Stimulated activated effector memory CD8-positive, alpha-beta T cell treated with anti-CD3 and anti-CD28 coated beads, Interleukin-12 subunit alpha, Interleukin-12 subunit beta, amount 100 ng/mL, for 72 hours (primary cell): ENCODE measurements around the gene WFDC2.
A peak's percentile ranks its signal among the peaks of the same experiment; 100 is the strongest.

Experiments
- ATAC-seq: fragments of 150-1000 bp; cut with Tn5 transposase; 2 replicates; pipeline ENCODE4 v1.10.0; 2021
- DNase-seq, 2 donors: peaks; one replicate each; pipeline ENCODE4 v3.0.0; 2021 to 2022; ENCODE audit warnings: low spot score in 2 of 2
- H3K27ac Mint-ChIP-seq: one replicate; pipeline ENCODE4 v1.8.0; 2022; ENCODE audit warnings: mild to moderate bottlenecking, mixed read lengths
- H3K36me3 Mint-ChIP-seq: one replicate; pipeline ENCODE4 v1.8.0; 2022; ENCODE audit warnings: mild to moderate bottlenecking, mixed read lengths
- H3K4me1 Mint-ChIP-seq: one replicate; pipeline ENCODE4 v1.8.0; 2022; ENCODE audit warnings: mixed read lengths
- H3K4me3 Mint-ChIP-seq: one replicate; pipeline ENCODE4 v1.8.0; 2022; ENCODE audit warnings: mild to moderate bottlenecking, mixed read lengths
- H3K9me3 Mint-ChIP-seq: one replicate; pipeline ENCODE4 v1.8.0; 2022; ENCODE audit warnings: mixed read lengths

Gene WFDC2, protein sequence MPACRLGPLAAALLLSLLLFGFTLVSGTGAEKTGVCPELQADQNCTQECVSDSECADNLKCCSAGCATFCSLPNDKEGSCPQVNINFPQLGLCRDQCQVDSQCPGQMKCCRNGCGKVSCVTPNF

DNA sequence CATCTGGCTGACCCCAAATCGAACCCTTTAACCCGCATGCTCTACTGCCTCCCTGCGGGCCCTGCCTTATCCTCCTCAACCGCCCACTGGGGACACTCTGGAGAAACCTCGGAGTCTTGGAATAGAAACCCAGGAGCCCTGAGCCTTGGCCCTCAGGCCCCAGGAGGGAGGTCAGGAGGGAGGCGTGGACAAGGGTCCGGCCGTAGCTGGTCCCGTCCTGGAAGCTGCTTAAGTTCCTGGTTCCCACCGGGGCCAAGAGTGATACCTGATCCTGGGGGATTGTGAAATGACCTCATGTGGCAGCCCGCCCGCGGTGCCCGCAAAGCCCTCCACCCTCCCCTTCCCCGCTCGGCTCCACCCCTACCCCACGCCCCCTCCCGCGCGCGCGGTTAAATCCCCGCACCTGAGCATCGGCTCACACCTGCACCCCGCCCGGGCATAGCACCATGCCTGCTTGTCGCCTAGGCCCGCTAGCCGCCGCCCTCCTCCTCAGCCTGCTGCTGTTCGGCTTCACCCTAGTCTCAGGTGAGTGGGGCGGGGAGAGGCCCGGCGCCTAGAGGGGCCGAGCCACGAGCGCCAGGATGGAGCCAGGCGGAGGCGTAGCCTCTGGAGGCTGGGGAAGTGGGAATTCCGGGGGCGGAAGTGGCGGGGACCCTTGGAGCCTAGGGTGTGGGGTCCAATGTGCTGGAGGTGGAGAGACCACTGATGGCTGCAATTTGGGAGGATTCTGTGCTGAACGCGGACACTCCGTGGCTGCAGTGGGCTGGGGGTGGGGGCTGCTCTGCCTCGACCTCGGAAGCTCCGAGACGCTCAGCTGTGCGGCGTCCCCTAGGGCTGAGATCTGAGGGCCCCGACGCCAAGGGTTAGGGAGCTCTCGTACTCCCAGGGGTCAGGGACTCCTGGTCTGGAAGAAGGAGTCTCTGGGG lies at the start of gene WFDC2:
TSS of gene WFDC2 (plus strand) at position 418 of the 926 bp plus-strand sequence. CDS start at position 447, 29 bp downstream.
- peak within 1 kb of the TSS; percentile 59 for H3K4me3 Mint-ChIP-seq
- DNase-seq (no peak), ATAC-seq (peak; percentile 46)
- H3K4me1 Mint-ChIP-seq: peaks cover 8% of the 10 kb centered on the region
- H3K36me3 Mint-ChIP-seq: no peaks in the 10 kb centered on the region
- H3K9me3 Mint-ChIP-seq: no peaks in the 10 kb centered on the region
- no peak within 1 kb of the TSS for H3K27ac Mint-ChIP-seq

DNA sequence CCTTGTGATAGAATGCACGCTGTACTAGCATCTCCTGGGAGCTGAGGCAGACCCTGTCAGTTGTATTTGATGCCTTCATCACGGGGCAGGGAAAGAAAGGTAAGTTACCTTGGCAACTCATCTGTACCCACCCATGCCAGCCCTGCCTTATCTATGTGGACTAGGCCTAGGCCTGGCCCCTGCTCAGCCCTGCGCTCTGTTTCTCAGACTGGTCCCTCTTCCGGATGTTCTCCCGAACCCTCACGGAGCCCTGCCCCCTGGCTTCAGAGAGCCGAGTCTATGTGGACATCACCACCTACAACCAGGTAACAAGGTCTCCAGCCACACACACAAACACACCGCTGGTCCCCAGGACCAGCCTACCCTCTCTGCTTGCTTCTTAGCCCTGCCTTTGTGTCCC lies 49.4 kb upstream of the WFDC2 start:
- H3K36me3 Mint-ChIP-seq: peaks cover 78% of the 10 kb centered on the region
- H3K9me3 Mint-ChIP-seq: no peaks in the 10 kb centered on the region
- H3K4me1 Mint-ChIP-seq: peaks cover 51% of the 10 kb centered on the region
- ATAC-seq: no peak
- no peak overlapping the region for H3K4me3 Mint-ChIP-seq
- peak overlapping the region; percentile 98 for H3K27ac Mint-ChIP-seq
- no peak for DNase-seq

DNA sequence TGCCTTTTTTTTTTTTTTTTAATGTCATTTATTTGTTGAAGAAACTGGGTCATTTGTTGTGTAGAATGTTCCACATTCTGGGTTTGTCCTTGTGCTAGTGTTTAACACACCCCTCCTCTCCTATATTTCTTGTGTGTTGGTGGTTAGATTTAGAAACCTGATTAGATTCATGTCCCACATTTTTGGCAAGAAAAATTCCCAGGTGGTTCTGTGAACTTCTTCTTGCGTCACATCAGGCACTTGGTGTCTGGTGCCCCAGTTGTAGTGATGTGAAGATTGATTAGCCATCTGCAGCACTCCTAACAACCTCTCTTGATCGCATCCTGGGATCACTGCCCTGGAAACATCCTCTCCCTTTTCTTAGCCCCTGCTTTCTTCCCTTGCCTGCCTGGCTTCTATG lies 45.9 kb upstream of the WFDC2 start:
- H3K9me3 Mint-ChIP-seq: no peaks in the 10 kb centered on the region
- ATAC-seq (no peak), DNase-seq (no peak)
- H3K4me3 Mint-ChIP-seq: no peak overlapping the region
- H3K27ac Mint-ChIP-seq: peak overlapping the region; percentile 65
- H3K36me3 Mint-ChIP-seq: peaks cover 84% of the 10 kb centered on the region
- peaks cover 20% of the 10 kb centered on the region for H3K4me1 Mint-ChIP-seq

DNA sequence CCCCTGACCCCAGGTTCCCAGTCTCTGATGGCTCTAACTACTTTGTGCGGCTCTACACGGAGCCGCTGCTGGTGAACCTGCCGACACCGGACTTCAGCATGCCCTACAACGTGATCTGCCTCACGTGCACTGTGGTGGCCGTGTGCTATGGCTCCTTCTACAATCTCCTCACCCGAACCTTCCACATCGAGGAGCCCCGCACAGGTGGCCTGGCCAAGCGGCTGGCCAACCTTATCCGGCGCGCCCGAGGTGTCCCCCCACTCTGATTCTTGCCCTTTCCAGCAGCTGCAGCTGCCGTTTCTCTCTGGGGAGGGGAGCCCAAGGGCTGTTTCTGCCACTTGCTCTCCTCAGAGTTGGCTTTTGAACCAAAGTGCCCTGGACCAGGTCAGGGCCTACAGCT lies 44.0 kb upstream of the WFDC2 start:
- no peak overlapping the region for H3K27ac Mint-ChIP-seq
- DNase-seq: no peak
- peaks cover 66% of the 10 kb centered on the region for H3K36me3 Mint-ChIP-seq

DNA sequence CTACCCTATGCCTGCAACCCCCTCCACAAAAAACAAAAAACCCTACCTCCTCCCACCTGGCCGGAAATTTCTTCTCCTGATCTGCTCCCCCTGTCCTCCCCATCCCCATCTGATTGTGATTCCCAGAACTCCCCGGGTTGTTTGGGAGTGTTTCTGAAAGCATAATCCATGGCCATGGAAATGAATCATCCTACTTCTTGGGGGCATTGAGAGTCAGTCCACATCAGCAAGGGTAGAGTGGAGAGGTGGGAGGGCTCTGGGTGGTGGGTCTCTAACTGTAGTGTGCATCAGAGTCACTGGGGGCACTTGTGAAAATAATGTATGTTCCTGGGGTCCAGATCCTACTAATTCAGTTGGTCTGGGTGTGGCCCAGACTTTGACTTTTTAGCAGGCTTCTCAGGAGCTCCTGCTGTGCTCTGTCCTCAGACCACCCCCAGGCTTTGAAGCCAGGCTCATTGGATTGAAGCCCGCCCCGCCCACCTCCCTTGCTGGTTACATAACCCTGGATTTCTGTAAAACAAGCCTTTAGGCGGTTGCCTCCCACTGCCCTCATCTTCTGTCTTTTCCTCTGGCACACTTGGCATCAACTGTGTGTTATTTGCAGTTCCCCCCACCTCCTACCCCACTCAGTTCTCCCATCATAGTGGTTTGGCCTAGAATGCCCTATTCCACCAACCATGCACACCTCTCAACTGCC lies 43.1 kb upstream of the WFDC2 start:
- Mint-ChIP-seq H3K4me1 (no peaks in the 10 kb centered on the region), H3K9me3 (no peaks in the 10 kb centered on the region), H3K36me3 (peaks cover 62% of the 10 kb centered on the region), H3K4me3 (no peak overlapping the region), H3K27ac (peak overlapping the region; percentile 27)
- DNase-seq: no peak
- no peak for ATAC-seq

More for the DNA sequence above, 44.0 kb upstream of the WFDC2 start:
- no peaks in the 10 kb centered on the region for H3K9me3 Mint-ChIP-seq
- no peak for ATAC-seq
- peaks cover under 1% of the 10 kb centered on the region for H3K4me1 Mint-ChIP-seq
- H3K4me3 Mint-ChIP-seq: no peak overlapping the region

DNA sequence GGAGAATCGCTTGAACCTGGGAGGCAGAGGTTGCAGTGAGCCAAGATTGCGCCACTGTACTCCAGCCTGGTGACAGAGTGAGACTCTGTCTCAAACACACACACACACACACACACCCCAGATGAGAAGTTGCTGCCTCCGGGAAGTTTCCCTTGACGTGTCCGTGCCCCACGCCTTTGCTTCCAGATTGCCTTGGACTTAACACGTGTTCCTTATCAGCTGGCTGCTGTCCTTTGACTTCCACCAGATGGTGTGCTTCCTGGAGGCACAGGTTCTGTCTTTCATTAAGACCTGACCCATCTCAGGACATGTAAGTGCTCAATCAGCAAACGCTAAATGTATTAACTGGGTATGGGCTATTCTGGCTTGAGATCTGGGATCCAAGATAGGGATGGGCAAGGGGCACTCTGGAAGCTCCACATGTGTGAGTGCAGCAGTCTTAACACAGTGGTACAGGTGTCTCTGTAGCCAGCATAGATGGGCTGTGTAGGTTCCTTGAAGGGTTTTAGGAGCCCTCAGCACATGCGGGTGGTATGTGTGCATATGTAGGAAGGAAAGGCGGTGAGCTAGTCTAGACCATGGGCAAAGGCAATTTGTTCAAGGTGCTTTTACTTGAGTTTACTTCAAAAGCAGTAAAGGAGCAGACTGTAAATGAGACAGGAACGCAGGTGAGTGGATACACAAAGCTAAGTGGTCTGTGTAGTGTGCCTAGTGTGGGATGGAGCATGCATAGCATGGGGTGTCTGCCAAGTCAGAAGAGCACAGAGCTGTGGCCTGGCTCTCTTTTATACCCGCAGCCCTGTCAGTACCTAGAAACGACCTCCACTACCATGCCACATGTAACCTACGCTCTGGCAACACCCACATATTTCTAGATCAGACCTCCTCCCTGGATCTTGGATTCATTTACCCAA lies 42.1 kb upstream of the WFDC2 start:
- no peaks in the 10 kb centered on the region for H3K9me3 Mint-ChIP-seq
- peak overlapping the region; percentile 27 for H3K27ac Mint-ChIP-seq
- H3K4me1 Mint-ChIP-seq: peaks cover 7% of the 10 kb centered on the region
- DNase-seq (no peak), ATAC-seq (no peak)
- H3K36me3 Mint-ChIP-seq: peaks cover 53% of the 10 kb centered on the region
- H3K4me3 Mint-ChIP-seq: no peak overlapping the region

DNA sequence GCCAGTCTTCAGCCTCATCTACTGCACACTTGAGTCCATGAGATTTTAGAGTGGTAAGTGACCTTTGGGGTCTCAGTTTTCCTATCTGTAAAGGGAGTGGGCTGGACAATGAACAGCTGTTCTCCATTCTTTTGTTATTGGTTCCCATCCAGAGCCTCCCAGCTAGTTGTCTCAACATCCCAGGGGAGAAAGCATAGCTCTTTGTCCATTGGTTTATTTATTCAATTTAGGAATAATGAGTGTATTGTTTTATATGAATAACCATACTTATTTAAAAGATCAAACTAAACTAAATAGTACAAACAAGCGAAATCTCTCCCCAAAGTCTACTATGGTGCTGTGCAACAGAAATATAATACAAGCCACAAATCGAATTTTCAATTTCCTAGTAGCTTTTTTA lies 39.9 kb upstream of the WFDC2 start:
- Mint-ChIP-seq H3K9me3 (no peaks in the 10 kb centered on the region), H3K4me3 (no peak overlapping the region), H3K4me1 (peaks cover 7% of the 10 kb centered on the region), H3K27ac (no peak overlapping the region), H3K36me3 (peaks cover 38% of the 10 kb centered on the region)
- ATAC-seq (no peak), DNase-seq (no peak)

DNA sequence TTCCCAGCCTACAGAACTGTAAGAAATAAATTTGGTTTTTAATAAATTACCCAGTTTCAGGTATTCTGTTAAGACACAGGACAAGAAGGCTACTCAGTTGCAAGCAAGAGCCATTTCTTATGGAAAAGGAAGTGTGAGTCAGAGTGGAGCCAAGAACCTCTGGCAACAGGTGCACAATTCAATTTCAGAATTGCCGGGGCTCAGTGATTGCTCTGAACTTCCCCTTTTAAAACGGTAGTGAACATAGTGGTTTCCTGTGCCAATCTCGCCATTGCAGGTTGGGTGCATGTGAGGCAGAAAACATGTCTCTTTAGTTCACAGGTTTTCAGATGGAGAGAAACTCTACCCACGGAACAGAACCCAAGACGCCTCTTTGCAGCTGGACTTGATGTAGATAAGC lies 37.3 kb upstream of the WFDC2 start:
- no peaks in the 10 kb centered on the region for H3K9me3 Mint-ChIP-seq
- H3K36me3 Mint-ChIP-seq: peaks cover 13% of the 10 kb centered on the region
- no peak for ATAC-seq
- no peak overlapping the region for H3K4me3 Mint-ChIP-seq
- no peak overlapping the region for H3K27ac Mint-ChIP-seq
- H3K4me1 Mint-ChIP-seq: peaks cover 14% of the 10 kb centered on the region
- DNase-seq: no peak

DNA sequence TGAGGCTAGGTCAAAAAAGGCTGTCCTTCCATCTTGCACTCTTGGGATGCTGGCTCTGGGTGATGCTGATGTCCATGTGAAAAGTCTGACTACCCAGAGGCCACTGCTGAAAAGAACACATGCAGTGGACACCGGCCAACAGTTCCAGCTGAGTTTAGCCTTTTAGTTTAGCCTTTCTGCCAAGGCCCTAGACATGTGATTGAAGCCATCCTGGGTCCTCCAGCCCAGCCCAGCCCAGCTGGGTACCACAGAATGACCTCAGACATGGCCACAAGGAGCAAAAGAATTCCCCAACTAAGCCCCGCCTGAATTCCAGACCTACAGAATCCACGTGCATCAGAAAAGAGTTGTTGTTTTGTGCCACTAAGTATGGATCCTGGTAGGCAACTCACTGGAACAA lies 36.2 kb upstream of the WFDC2 start:
- DNase-seq (no peak), ATAC-seq (no peak)
- no peak overlapping the region for H3K4me3 Mint-ChIP-seq
- H3K9me3 Mint-ChIP-seq: no peaks in the 10 kb centered on the region
- no peak overlapping the region for H3K27ac Mint-ChIP-seq
- H3K36me3 Mint-ChIP-seq: peaks cover 13% of the 10 kb centered on the region
- H3K4me1 Mint-ChIP-seq: peaks cover 14% of the 10 kb centered on the region

DNA sequence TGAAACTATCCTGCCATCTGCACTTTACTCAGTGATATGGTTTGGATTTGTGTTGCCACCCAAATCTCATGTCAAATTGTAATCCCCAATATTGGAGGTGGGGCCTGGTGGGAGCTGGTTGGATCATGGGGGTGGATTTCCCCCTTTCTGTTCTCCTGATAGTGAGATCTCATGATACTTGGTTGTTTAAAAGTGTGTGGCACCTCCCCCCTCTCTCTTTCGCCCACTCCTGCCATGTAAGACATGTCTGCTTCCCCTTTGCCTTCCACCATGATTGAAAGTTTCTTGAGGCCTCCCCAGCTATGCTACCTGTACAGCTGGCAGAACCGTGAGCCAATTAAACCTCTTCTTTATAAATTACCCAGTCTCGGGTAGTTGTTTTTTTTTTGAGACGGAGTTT lies 35.6 kb upstream of the WFDC2 start:
- ATAC-seq (no peak), DNase-seq (no peak)
- Mint-ChIP-seq H3K27ac (no peak overlapping the region), H3K36me3 (peaks cover 13% of the 10 kb centered on the region), H3K4me1 (peaks cover 14% of the 10 kb centered on the region), H3K9me3 (no peaks in the 10 kb centered on the region), H3K4me3 (no peak overlapping the region)

DNA sequence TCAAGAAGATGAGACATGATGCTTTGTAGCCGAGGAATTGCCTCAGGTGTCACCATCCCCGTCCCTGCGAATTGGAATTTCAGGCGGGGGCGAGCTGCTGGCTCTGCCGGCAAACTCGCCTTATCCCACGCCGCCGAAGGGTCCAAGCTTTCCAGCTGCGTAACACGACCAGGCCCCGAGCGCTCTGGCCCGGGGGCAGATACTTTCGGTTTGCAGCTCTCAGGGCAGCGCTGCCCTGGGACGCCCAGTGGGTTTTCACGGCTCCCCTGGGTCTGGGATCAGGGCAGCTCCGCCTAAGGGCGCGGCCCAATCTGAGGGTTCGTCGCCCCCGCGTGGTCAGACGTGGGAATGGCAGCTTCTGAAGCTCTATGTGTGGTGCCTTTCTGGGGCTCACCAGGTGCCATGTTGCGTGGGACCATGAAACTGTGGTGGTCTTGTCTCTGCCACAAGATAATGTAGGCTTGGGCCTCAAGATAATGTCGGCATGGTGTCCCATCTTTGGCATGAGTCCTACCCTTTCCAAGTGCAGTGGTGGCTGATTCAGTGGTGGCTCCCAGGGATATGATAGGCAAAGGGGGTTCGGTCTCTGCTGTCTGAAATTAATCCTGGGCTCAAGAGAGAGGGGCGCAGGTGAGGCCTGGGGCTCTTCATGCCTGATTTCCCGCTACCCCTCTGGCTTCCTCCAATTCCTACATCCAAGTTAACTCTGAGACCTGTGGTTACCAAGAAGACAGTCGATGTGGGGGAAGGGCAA lies 32.6 kb upstream of the WFDC2 start:
- peak; percentile 100 for ATAC-seq
- H3K27ac Mint-ChIP-seq: peak overlapping the region; percentile 50
- no peaks in the 10 kb centered on the region for H3K9me3 Mint-ChIP-seq
- peak; percentile 90 to 95 for DNase-seq
- H3K4me3 Mint-ChIP-seq: peak overlapping the region; percentile 73
- H3K36me3 Mint-ChIP-seq: peaks cover 7% of the 10 kb centered on the region
- H3K4me1 Mint-ChIP-seq: peaks cover 14% of the 10 kb centered on the region

DNA sequence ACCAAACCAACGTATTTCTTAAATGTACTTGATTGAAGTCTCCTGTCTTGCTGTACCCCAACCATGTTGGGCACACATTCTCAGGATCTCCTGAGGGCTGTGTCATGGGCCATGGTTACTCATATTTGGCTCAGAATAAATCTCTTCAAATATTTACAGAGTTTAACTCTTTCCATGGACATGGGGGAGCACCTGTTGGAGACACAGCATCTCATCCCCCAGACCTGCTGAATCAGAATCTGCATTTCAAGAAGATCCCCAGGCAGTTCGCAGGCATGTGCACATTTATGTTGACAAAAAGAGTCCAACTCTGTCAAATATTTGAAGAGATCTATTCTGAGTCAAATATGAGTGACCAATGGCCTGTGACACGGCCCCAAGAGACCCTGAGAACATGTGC lies 29.1 kb upstream of the WFDC2 start:
- H3K27ac Mint-ChIP-seq: no peak overlapping the region
- H3K4me3 Mint-ChIP-seq: no peak overlapping the region
- ATAC-seq (no peak), DNase-seq (no peak)
- peaks cover 27% of the 10 kb centered on the region for H3K4me1 Mint-ChIP-seq
- no peaks in the 10 kb centered on the region for H3K9me3 Mint-ChIP-seq
- no peaks in the 10 kb centered on the region for H3K36me3 Mint-ChIP-seq

DNA sequence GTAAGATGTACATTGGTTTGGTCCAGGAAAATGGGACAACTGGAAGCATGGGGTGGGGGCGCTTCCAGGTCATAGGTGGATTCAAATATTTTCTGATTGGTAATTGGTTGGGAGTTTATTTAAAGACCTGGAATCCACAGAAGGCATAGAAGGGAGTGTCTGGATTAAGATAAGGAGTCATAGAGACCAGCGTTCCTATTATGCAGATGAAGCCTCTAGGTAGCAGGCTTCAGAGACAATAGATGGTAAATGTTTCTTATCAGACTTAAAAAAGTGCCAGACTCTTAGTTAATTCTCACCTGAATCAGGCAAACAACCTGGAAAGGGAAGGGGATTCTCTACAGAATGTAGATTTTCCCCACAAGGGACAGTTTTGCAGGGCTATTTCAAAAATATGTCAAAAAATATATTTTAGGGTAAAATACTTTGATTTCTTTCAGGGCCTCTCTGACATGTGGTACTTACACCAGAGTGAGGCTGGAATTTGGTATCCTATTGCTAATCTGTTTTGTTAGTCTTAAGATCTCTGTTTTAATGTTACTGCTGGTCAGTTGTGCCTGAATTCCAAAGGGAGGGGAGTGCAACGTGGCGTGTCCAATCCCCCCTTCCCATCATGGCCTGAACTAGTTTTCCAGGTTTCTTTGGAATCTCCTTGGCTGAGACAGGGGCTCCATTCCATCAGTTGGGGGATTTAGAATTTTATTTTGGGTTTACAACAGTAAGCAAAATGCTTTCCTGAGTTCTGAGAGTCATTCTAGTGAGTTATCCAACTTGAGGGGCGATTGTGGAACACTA lies 28.5 kb upstream of the WFDC2 start:
- Mint-ChIP-seq H3K4me1 (peaks cover 31% of the 10 kb centered on the region), H3K27ac (no peak overlapping the region), H3K36me3 (no peaks in the 10 kb centered on the region), H3K4me3 (no peak overlapping the region), H3K9me3 (no peaks in the 10 kb centered on the region)
- no peak for ATAC-seq
- no peak for DNase-seq

DNA sequence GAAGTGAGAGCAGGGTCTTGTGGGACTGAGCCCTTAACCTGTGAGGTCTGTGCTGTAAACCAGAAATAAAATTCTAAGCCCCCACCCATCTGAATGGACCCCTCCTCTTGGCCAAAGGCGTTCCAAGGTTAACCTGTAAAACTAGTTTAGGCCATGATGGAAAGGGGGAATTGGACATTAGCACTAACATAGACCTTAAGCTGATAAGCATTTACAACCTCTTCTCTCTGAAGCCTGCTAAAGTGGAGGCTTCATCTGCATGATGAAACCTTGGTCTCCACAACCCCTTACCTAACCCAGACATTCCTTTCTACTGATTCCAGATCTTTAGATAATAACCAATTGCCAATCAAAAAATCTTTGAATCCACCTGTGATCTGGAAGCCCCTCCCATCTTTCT lies 27.8 kb upstream of the WFDC2 start:
- H3K36me3 Mint-ChIP-seq: no peaks in the 10 kb centered on the region
- no peaks in the 10 kb centered on the region for H3K9me3 Mint-ChIP-seq
- no peak for DNase-seq
- H3K4me3 Mint-ChIP-seq: no peak overlapping the region
- peak overlapping the region; percentile 7 for H3K27ac Mint-ChIP-seq
- no peak for ATAC-seq
- peaks cover 29% of the 10 kb centered on the region for H3K4me1 Mint-ChIP-seq
